ENCODE results near the gene OXCT2.
"Not testable (repeated sequence)": the region's sequence is repeated elsewhere in the genome, so short reads cannot be mapped to it uniquely, and the experiment has no call there.

DNA sequence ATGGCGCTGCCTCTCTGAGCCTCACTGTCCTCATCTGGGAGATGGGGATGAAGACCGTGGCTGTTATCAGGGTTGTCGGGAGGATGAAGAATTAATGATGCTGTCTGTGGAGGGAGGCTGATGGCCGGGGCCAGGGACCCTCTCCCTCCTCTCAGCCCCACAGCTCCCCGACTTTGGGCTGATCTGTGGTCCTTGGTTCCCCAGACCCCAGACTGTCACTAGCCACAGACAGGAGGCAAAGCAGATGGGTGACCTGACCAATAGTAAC is 15.9 kb upstream of the OXCT2 start:
- TF ChIP-seq, protein P1, sequence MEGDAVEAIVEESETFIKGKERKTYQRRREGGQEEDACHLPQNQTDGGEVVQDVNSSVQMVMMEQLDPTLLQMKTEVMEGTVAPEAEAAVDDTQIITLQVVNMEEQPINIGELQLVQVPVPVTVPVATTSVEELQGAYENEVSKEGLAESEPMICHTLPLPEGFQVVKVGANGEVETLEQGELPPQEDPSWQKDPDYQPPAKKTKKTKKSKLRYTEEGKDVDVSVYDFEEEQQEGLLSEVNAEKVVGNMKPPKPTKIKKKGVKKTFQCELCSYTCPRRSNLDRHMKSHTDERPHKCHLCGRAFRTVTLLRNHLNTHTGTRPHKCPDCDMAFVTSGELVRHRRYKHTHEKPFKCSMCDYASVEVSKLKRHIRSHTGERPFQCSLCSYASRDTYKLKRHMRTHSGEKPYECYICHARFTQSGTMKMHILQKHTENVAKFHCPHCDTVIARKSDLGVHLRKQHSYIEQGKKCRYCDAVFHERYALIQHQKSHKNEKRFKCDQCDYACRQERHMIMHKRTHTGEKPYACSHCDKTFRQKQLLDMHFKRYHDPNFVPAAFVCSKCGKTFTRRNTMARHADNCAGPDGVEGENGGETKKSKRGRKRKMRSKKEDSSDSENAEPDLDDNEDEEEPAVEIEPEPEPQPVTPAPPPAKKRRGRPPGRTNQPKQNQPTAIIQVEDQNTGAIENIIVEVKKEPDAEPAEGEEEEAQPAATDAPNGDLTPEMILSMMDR (IDR thresholded peaks at IDR 0.05): not testable (repeated sequence)
- TF ChIP-seq POLR2A (IDR thresholded peaks at IDR 0.05): not testable (repeated sequence)
